GM12864 (cell line): Measurements from ENCODE around the gene S1PR4.
"Not testable (repeated sequence)": the region's sequence is repeated elsewhere in the genome, so short reads cannot be mapped to it uniquely, and the experiment has no call there.

Experiments
- DNase-seq: peaks from one replicate; pipeline ENCODE4 v3.0.0-alpha.2; 2011; ENCODE audit warnings: low read depth
- H3K4me3 ChIP-seq: 2 replicates; pipeline ENCODE4 v1.5.1; 2011; ENCODE audit warnings: mild to moderate bottlenecking, low read depth, low read length, control low read depth
- CTCF ChIP-seq: IDR thresholded peaks from 2 replicates; pipeline ENCODE4 v1.5.1; 2011; ENCODE audit warnings: low read depth, mild to moderate bottlenecking, moderate library complexity, low read length, control low read depth, inconsistent platforms; ENCODE audit errors: missing control alignments

The S1PR4 gene

GRCh38 chr19:3188627-3189596 is 10.3 kb downstream of the S1PR4 start:
- no peak for TF ChIP-seq CTCF
- no peak for DNase-seq
- no peak overlapping the region for H3K4me3 ChIP-seq

- no peak for DNase-seq
- H3K4me3 ChIP-seq: no peak overlapping the region
- TF ChIP-seq CTCF: no peak
Observed at GRCh38 chr19:3189702-3190469, 11.3 kb downstream of the S1PR4 start.

GRCh38 chr19:3190470-3190770 is 11.9 kb downstream of the S1PR4 start:
- no peak for TF ChIP-seq CTCF
- no peak for DNase-seq

GRCh38 chr19:3190921-3191805 is 12.6 kb downstream of the S1PR4 start:
- no peak for TF ChIP-seq CTCF
- no peak for DNase-seq
- H3K4me3 ChIP-seq: no peak overlapping the region

More at GRCh38 chr19:3190470-3190770, 11.9 kb downstream of the S1PR4 start:
- H3K4me3 ChIP-seq: no peak overlapping the region

- DNase-seq, H3K4me3 ChIP-seq: not testable (repeated sequence)
Observed at GRCh38 chr19:3191806-3192104, 13.2 kb downstream of the S1PR4 start.

- TF ChIP-seq CTCF: no peak
- DNase-seq: no peak
Observed at GRCh38 chr19:3192228-3192635, 13.7 kb downstream of the S1PR4 start.

GRCh38 chr19:3192684-3193083 is 14.1 kb downstream of the S1PR4 start:
- no peak overlapping the region for H3K4me3 ChIP-seq
- no peak for DNase-seq
- TF ChIP-seq CTCF: no peak

More at GRCh38 chr19:3192228-3192635, 13.7 kb downstream of the S1PR4 start:
- H3K4me3 ChIP-seq: no peak overlapping the region
